GM21737 (cell line): ENCODE data around the gene LIAS.

Source experiments
- ATAC-seq: cut with Tn5 transposase; IDR thresholded peaks from one replicate; pipeline ENCODE4 v1.9.1; 2021; ENCODE audit warnings: mild to moderate bottlenecking, moderate library complexity; ENCODE audit not compliant: unreplicated experiment

The LIAS gene

GRCh38 chr4:39527296-39528060 lies 68.6 kb downstream of the LIAS start, which contains the start of gene UGDH:
TSS of gene UGDH (minus strand) at chr4:39527439. CDS start at chr4:39521512, 5,927 bp downstream.
- peak; percentile 98 for ATAC-seq

GRCh38 chr4:39528061-39528465 lies 69.2 kb downstream of the LIAS start:
- no peak for ATAC-seq
